ENCODE results near the gene PFN3.

GRCh38 chr5:177380805-177381126, 19.7 kb downstream of the PFN3 start:
- TF ChIP-seq, protein P1, sequence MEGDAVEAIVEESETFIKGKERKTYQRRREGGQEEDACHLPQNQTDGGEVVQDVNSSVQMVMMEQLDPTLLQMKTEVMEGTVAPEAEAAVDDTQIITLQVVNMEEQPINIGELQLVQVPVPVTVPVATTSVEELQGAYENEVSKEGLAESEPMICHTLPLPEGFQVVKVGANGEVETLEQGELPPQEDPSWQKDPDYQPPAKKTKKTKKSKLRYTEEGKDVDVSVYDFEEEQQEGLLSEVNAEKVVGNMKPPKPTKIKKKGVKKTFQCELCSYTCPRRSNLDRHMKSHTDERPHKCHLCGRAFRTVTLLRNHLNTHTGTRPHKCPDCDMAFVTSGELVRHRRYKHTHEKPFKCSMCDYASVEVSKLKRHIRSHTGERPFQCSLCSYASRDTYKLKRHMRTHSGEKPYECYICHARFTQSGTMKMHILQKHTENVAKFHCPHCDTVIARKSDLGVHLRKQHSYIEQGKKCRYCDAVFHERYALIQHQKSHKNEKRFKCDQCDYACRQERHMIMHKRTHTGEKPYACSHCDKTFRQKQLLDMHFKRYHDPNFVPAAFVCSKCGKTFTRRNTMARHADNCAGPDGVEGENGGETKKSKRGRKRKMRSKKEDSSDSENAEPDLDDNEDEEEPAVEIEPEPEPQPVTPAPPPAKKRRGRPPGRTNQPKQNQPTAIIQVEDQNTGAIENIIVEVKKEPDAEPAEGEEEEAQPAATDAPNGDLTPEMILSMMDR (IDR thresholded peaks at IDR 0.05) = no peak
- no peak for TF ChIP-seq POLR2A (IDR thresholded peaks at IDR 0.05)
